AG04450 (cell line): ENCODE measurements around the gene UPB1. TPM values are rescaled to one million over a fixed set of nuclear protein-coding genes. Genes with fewer than 3 reads are reported as not detected.

ENCODE experiments used
- CTCF ChIA-PET: fragments of 300-600, 350-600 bp; formaldehyde crosslinking; extraction: SDS; loops from one replicate; lab custom pipeline; 2022; ENCODE audit warnings: antibody characterized with exemption, inconsistent platforms; lab: Charles Lee
- POLR2A ChIA-PET: fragments of 350-600 bp; formaldehyde crosslinking; extraction: SDS; loops from one replicate; lab custom pipeline; 2021; ENCODE audit warnings: antibody characterized with exemption, inconsistent platforms; lab: Yijun Ruan, JAX
- DNase-seq: peaks from one replicate; pipeline ENCODE4 v3.0.0-alpha.2; 2011; ENCODE audit warnings: low read depth, low spot score
- H3K27ac ChIP-seq: one replicate; pipeline ENCODE4 v1.5.1; 2012; ENCODE audit warnings: low read depth, low read length, control low read depth
- H3K27me3 ChIP-seq: one replicate; pipeline ENCODE4 v1.6.0; 2012; ENCODE audit warnings: low read length; ENCODE audit not compliant: control insufficient read depth, insufficient read depth
- H3K4me3 ChIP-seq: 2 replicates; pipeline ENCODE4 v1.5.1; 2011; ENCODE audit warnings: mild to moderate bottlenecking, low read depth, low read length, control low read depth
- H3K9me3 ChIP-seq: 2 replicates; pipeline ENCODE4 v1.5.1; 2012; ENCODE audit warnings: low read length; ENCODE audit not compliant: control insufficient read depth, insufficient read depth
- CTCF ChIP-seq: IDR thresholded peaks from 2 replicates; pipeline ENCODE4 v1.5.1; 2011; ENCODE audit warnings: low read depth, low read length, control low read depth, inconsistent platforms
- polyA plus RNA-seq: library from polyadenylated mRNA; depleted of rRNA; stranded (reverse); fragments of >200 nt; gene quantifications from 2 replicates; pipeline ENCODE4 v1.2.3, GENCODE V29; 2011

Gene UPB1
- polyA plus RNA-seq, 1 experiment: not detected

GRCh38 chr22:24564376-24565058 is 69.4 kb downstream of the UPB1 start:
- no peaks in the 10 kb centered on the region for H3K27me3 ChIP-seq
- no peak overlapping the region for H3K27ac ChIP-seq
- H3K9me3 ChIP-seq: no peaks in the 10 kb centered on the region
- CTCF ChIA-PET: no interaction called here
- no peak for DNase-seq
- TF ChIP-seq CTCF: no peak
- POLR2A ChIA-PET: interaction anchor here (0.6 kb wide), 1 partner anchor 9 kb away, joined by 4 read pairs; no protein-coding TSS in a partner anchor
- H3K4me3 ChIP-seq: no peak overlapping the region

DNA sequence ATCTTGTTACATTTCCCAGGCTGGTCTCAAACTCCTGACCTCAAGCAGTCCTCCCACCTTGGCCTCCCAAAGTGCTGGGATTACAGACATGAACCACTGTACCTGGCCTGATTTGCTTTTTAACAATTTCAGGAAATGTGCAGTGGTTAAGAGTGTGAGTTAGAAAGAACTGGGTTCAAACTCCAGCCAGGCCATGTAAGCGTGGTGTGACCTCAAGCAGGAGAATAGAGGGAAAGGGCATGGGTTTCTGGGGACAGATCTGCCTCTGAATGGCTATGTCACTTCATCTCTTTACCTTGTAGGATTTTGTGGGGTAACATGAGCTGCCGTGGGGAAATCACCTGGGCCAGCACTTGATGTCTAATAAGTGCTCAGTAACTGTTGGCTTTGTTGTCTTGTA is 69.9 kb downstream of the UPB1 start:
- Histone ChIP-seq H3K9me3 (no peaks in the 10 kb centered on the region), H3K27ac (no peak overlapping the region), H3K27me3 (no peaks in the 10 kb centered on the region), H3K4me3 (no peak overlapping the region)
- DNase-seq: no peak
- CTCF ChIA-PET: no interaction called here
- no peak for TF ChIP-seq CTCF
- POLR2A ChIA-PET: interaction anchor here (0.8 kb wide), 1 partner anchor 9 kb away, joined by 3 read pairs; the partner anchor contains the start of gene SNRPD3

DNA sequence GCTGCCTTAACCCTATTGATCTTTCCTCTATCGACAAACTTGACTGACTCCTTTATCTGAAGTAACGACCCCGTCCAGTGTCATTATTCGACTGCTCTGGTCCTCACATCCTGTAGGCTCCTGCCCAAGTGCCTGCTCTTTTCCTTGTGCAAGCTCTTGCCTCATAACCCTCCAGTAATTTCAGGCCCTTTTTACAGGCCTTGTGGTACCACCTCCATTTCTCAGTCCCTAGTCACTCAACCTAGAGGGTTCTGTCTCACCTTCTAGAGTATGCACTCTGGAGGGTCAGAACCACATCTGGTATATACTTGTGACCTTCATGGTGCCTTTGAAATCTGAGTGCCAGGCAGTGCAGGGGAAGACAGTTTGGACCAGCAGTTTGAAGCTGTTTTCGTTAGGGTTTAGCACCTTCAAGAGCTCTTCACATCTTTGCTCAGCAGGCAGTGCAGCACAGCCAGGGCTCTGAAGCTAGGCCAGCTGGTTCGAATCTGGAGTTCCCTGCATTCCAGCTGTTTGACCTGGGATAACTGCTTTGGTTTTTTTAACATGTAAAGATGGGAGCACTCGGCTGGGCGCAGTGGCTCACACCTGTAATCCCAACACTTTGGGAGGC is 71.9 kb downstream of the UPB1 start:
- POLR2A ChIA-PET: interaction anchor here (1.1 kb wide), 1 partner anchor 12 kb away, joined by 5 read pairs; the partner anchor contains the start of gene GUCD1
- no peak for DNase-seq

GRCh38 chr22:24567668-24568067 is 72.5 kb downstream of the UPB1 start:
- DNase-seq: no peak
- no peak overlapping the region for H3K27ac ChIP-seq
- ChIA-PET POLR2A (interaction anchor here (1.1 kb wide), 1 partner anchor 13 kb away, joined by 5 read pairs; the partner anchor contains the start of gene GUCD1), CTCF (no interaction called here)
- H3K27me3 ChIP-seq: no peaks in the 10 kb centered on the region
- H3K9me3 ChIP-seq: no peaks in the 10 kb centered on the region
- H3K4me3 ChIP-seq: no peak overlapping the region
- TF ChIP-seq CTCF: no peak

More for the DNA sequence above, 71.9 kb downstream of the UPB1 start:
- no peaks in the 10 kb centered on the region for H3K9me3 ChIP-seq
- no peak overlapping the region for H3K4me3 ChIP-seq
- H3K27me3 ChIP-seq: no peaks in the 10 kb centered on the region
- CTCF ChIA-PET: no interaction called here
- no peak overlapping the region for H3K27ac ChIP-seq
- TF ChIP-seq CTCF: no peak

GRCh38 chr22:24571266-24571665 is 76.1 kb downstream of the UPB1 start:
- no peaks in the 10 kb centered on the region for H3K27me3 ChIP-seq
- TF ChIP-seq CTCF: no peak
- ChIA-PET CTCF (no interaction called here), POLR2A (interaction anchor here (0.8 kb wide), 1 partner anchor 16 kb away, joined by 3 read pairs; the partner anchor contains the start of gene GUCD1)
- H3K4me3 ChIP-seq: no peak overlapping the region
- H3K27ac ChIP-seq: no peak overlapping the region
- H3K9me3 ChIP-seq: no peaks in the 10 kb centered on the region
- DNase-seq: no peak
